ENCODE measurements around the gene ARMH3.

ARMH3 gene

GRCh38 chr10:101829561-101830315 lies 226.2 kb downstream of the ARMH3 start:
- H3K4me3 ChIP-seq (ENCODE audit: extremely low read depth, insufficient read depth, low read length, poor library complexity, severe bottlenecking), result peak overlapping the region; percentile 32
- peaks cover 24% of the 10 kb centered on the region for H3K4me1 ChIP-seq (ENCODE audit: control insufficient read depth, insufficient read depth, low read length, poor library complexity, severe bottlenecking)
- no peaks in the 10 kb centered on the region for H3K9me3 ChIP-seq (ENCODE audit: control insufficient read depth, low read length)
- H3K27ac ChIP-seq (ENCODE audit: low read depth, low read length, severe bottlenecking), result no peak overlapping the region
- no peaks in the 10 kb centered on the region for H3K36me3 ChIP-seq (ENCODE audit: control insufficient read depth, insufficient read depth, low read length)
- WGBS, 2 experiments (ENCODE audit: insufficient coverage in 2 of 2), result 26% methylated on average over 12 to 14 of the region's 31 CpGs

GRCh38 chr10:101828766-101829551 lies 227.0 kb downstream of the ARMH3 start:
- 72 to 82% methylated on average over 32 to 34 of the region's 39 CpGs for WGBS, 2 experiments (ENCODE audit: insufficient coverage in 2 of 2)
- Histone ChIP-seq H3K27ac (ENCODE audit: low read depth, low read length, severe bottlenecking) (no peak overlapping the region), H3K4me3 (ENCODE audit: extremely low read depth, insufficient read depth, low read length, poor library complexity, severe bottlenecking) (peak overlapping the region; percentile 3)

GRCh38 chr10:101827919-101828600 lies 227.9 kb downstream of the ARMH3 start:
- Histone ChIP-seq H3K27ac (ENCODE audit: low read depth, low read length, severe bottlenecking) (no peak overlapping the region), H3K4me3 (ENCODE audit: extremely low read depth, insufficient read depth, low read length, poor library complexity, severe bottlenecking) (no peak overlapping the region), H3K4me1 (ENCODE audit: control insufficient read depth, insufficient read depth, low read length, poor library complexity, severe bottlenecking) (peaks cover 24% of the 10 kb centered on the region), H3K36me3 (ENCODE audit: control insufficient read depth, insufficient read depth, low read length) (peaks cover 3% of the 10 kb centered on the region), H3K9me3 (ENCODE audit: control insufficient read depth, low read length) (no peaks in the 10 kb centered on the region)
- 93 to 100% methylated on average over 3 to 7 of the region's 10 CpGs for WGBS, 2 experiments (ENCODE audit: insufficient coverage in 2 of 2)

More at GRCh38 chr10:101828766-101829551, 227.0 kb downstream of the ARMH3 start:
- no peaks in the 10 kb centered on the region for H3K36me3 ChIP-seq (ENCODE audit: control insufficient read depth, insufficient read depth, low read length)
- H3K9me3 ChIP-seq (ENCODE audit: control insufficient read depth, low read length), result no peaks in the 10 kb centered on the region
- H3K4me1 ChIP-seq (ENCODE audit: control insufficient read depth, insufficient read depth, low read length, poor library complexity, severe bottlenecking), result peaks cover 24% of the 10 kb centered on the region

- Histone ChIP-seq H3K27ac (ENCODE audit: low read depth, low read length, severe bottlenecking) (no peak overlapping the region), H3K4me3 (ENCODE audit: extremely low read depth, insufficient read depth, low read length, poor library complexity, severe bottlenecking) (no peak overlapping the region), H3K9me3 (ENCODE audit: control insufficient read depth, low read length) (no peaks in the 10 kb centered on the region), H3K36me3 (ENCODE audit: control insufficient read depth, insufficient read depth, low read length) (peaks cover 3% of the 10 kb centered on the region), H3K4me1 (ENCODE audit: control insufficient read depth, insufficient read depth, low read length, poor library complexity, severe bottlenecking) (peaks cover 24% of the 10 kb centered on the region)
- 96 to 100% methylated on average over 1 of the region's 5 CpGs for WGBS, 2 experiments (ENCODE audit: insufficient coverage in 2 of 2)
Observed at GRCh38 chr10:101826852-101827434, 229.0 kb downstream of the ARMH3 start.

- Histone ChIP-seq H3K4me1 (ENCODE audit: control insufficient read depth, insufficient read depth, low read length, poor library complexity, severe bottlenecking) (peaks cover 20% of the 10 kb centered on the region), H3K27ac (ENCODE audit: low read depth, low read length, severe bottlenecking) (no peak overlapping the region), H3K4me3 (ENCODE audit: extremely low read depth, insufficient read depth, low read length, poor library complexity, severe bottlenecking) (no peak overlapping the region), H3K9me3 (ENCODE audit: control insufficient read depth, low read length) (no peaks in the 10 kb centered on the region), H3K36me3 (ENCODE audit: control insufficient read depth, insufficient read depth, low read length) (peaks cover 3% of the 10 kb centered on the region)
- 83 to 100% methylated on average over 2 of the region's 2 CpGs for WGBS, 2 experiments (ENCODE audit: insufficient coverage in 2 of 2)
Observed at GRCh38 chr10:101824736-101825135, 231.2 kb downstream of the ARMH3 start.

- Histone ChIP-seq H3K4me1 (ENCODE audit: control insufficient read depth, insufficient read depth, low read length, poor library complexity, severe bottlenecking) (peaks cover 11% of the 10 kb centered on the region), H3K36me3 (ENCODE audit: control insufficient read depth, insufficient read depth, low read length) (peaks cover 3% of the 10 kb centered on the region), H3K4me3 (ENCODE audit: extremely low read depth, insufficient read depth, low read length, poor library complexity, severe bottlenecking) (peak overlapping the region; percentile 96), H3K9me3 (ENCODE audit: control insufficient read depth, low read length) (no peaks in the 10 kb centered on the region), H3K27ac (ENCODE audit: low read depth, low read length, severe bottlenecking) (peak overlapping the region; percentile 99)
- WGBS, 2 experiments (ENCODE audit: insufficient coverage in 2 of 2), result 23 to 25% methylated on average over 11 to 13 of the region's 14 CpGs
Observed at GRCh38 chr10:101818872-101819633, 236.9 kb downstream of the ARMH3 start.

- peaks cover 11% of the 10 kb centered on the region for H3K4me1 ChIP-seq (ENCODE audit: control insufficient read depth, insufficient read depth, low read length, poor library complexity, severe bottlenecking)
- H3K27ac ChIP-seq (ENCODE audit: low read depth, low read length, severe bottlenecking), result peak within 1 kb of the TSS; percentile 99
- no peaks in the 10 kb centered on the region for H3K9me3 ChIP-seq (ENCODE audit: control insufficient read depth, low read length)
- H3K36me3 ChIP-seq (ENCODE audit: control insufficient read depth, insufficient read depth, low read length), result peaks cover 2% of the 10 kb centered on the region
- H3K4me3 ChIP-seq (ENCODE audit: extremely low read depth, insufficient read depth, low read length, poor library complexity, severe bottlenecking), result peak within 1 kb of the TSS; percentile 96
- 0% methylated on average over 20 to 35 of the region's 47 CpGs for WGBS, 2 experiments (ENCODE audit: insufficient coverage in 2 of 2)
Observed at GRCh38 chr10:101818119-101818871, 237.7 kb downstream of the ARMH3 start, which contains the start of gene OGA. Gene OGA (minus strand): TSS chr10:101818444. CDS start chr10:101818022, 422 bp downstream.

- Histone ChIP-seq H3K4me1 (ENCODE audit: control insufficient read depth, insufficient read depth, low read length, poor library complexity, severe bottlenecking) (peaks cover 12% of the 10 kb centered on the region), H3K4me3 (ENCODE audit: extremely low read depth, insufficient read depth, low read length, poor library complexity, severe bottlenecking) (peak overlapping the region; percentile 96), H3K36me3 (ENCODE audit: control insufficient read depth, insufficient read depth, low read length) (peaks cover 10% of the 10 kb centered on the region), H3K9me3 (ENCODE audit: control insufficient read depth, low read length) (no peaks in the 10 kb centered on the region), H3K27ac (ENCODE audit: low read depth, low read length, severe bottlenecking) (peak overlapping the region; percentile 99)
- 0 to 1% methylated on average over 18 to 27 of the region's 44 CpGs for WGBS, 2 experiments (ENCODE audit: insufficient coverage in 2 of 2)
Observed at GRCh38 chr10:101817337-101818118, 238.4 kb downstream of the ARMH3 start.

- Histone ChIP-seq H3K9me3 (ENCODE audit: control insufficient read depth, low read length) (no peaks in the 10 kb centered on the region), H3K4me1 (ENCODE audit: control insufficient read depth, insufficient read depth, low read length, poor library complexity, severe bottlenecking) (peaks cover 18% of the 10 kb centered on the region), H3K27ac (ENCODE audit: low read depth, low read length, severe bottlenecking) (no peak overlapping the region), H3K4me3 (ENCODE audit: extremely low read depth, insufficient read depth, low read length, poor library complexity, severe bottlenecking) (peak overlapping the region; percentile 96), H3K36me3 (ENCODE audit: control insufficient read depth, insufficient read depth, low read length) (peaks cover 16% of the 10 kb centered on the region)
- 0% methylated on average over 5 to 12 of the region's 14 CpGs for WGBS, 2 experiments (ENCODE audit: insufficient coverage in 2 of 2)
Observed at GRCh38 chr10:101816913-101817336, 239.0 kb downstream of the ARMH3 start.

All from mesodermal cell (in vitro differentiated cells).